Endothelial cell of umbilical vein (primary cell): ENCODE results near the gene GGT7. TPM values are rescaled to one million over a fixed set of nuclear protein-coding genes. Genes with fewer than 3 reads are reported as not detected.

Experiments
- BruUV-seq: library from RNA; stranded (reverse); fragments of 400-500 nt; replicated peaks from 2 replicates; lab custom pipeline; 2021; lab: Mats Ljungman, UMichigan
- CTCF ChIA-PET: fragments of 300-600, 350-600 bp; sonication (Branson Sonifier 250); formaldehyde crosslinking; loops from one replicate; lab custom pipeline; 2021; ENCODE audit warnings: antibody characterized with exemption, inconsistent platforms; lab: Charles Lee
- POLR2A ChIA-PET: fragments of 300-600, 350-600 bp; sonication (Branson Sonifier 250); formaldehyde crosslinking; loops from one replicate; lab custom pipeline; 2021; ENCODE audit warnings: antibody characterized with exemption, inconsistent platforms; lab: Charles Lee
- DNase-seq: peaks from one replicate; pipeline ENCODE4 v3.0.0-alpha.2; 2011; ENCODE audit warnings: low read depth, low spot score
- FAIRE-seq: peaks from 2 replicates; lab custom pipeline; 2011; peaks lifted over from hg19 to GRCh38; lab: Jason Lieb, UNC
- H2AFZ ChIP-seq: 2 replicates; pipeline ENCODE4 v1.6.0; 2012; ENCODE audit warnings: low read depth, low read length, control low read depth, inconsistent platforms
- H3K27ac ChIP-seq: 2 replicates; pipeline ENCODE4 v1.5.1; 2011; ENCODE audit warnings: low read depth, mild to moderate bottlenecking, control low read depth, low read length, moderate library complexity; ENCODE audit not compliant: insufficient read depth
- H3K27me3 ChIP-seq, 2 experiments: 2 replicates each; pipeline versions ENCODE4 v1.6.0 to v1.6.1; 2011; ENCODE audit warnings: low read length in 2 of 2, mixed read lengths in 1 of 2; ENCODE audit not compliant: control insufficient read depth in 2 of 2, insufficient read depth in 2 of 2
- H3K36me3 ChIP-seq, 2 experiments: 2 replicates in 1 of 2; 3 replicates in 1 of 2; pipeline ENCODE4 v1.5.1; 2011; ENCODE audit warnings: low read length in 2 of 2, mild to moderate bottlenecking in 1 of 2, moderate library complexity in 1 of 2; ENCODE audit not compliant: control insufficient read depth in 2 of 2, insufficient read depth in 2 of 2; ENCODE audit errors: extremely low read depth in 1 of 2
- H3K4me1 ChIP-seq: 3 replicates; pipeline ENCODE4 v1.5.1; 2011; ENCODE audit warnings: mild to moderate bottlenecking, low read length; ENCODE audit not compliant: control insufficient read depth, insufficient read depth; ENCODE audit errors: extremely low read depth
- H3K4me2 ChIP-seq: 2 replicates; pipeline ENCODE4 v1.6.1; 2011; ENCODE audit warnings: low read length, control low read depth, mixed read lengths; ENCODE audit not compliant: insufficient read depth
- H3K4me3 ChIP-seq, 3 experiments: fragments of 200-600 bp in 1 of 3; sonication (generic), shearing (Covaris generic) in 1 of 3; replicated peaks in 1 of 3; 2 replicates each; pipeline ENCODE4 v1.5.1; 2011 to 2016; ENCODE audit warnings: control low read depth in 3 of 3, low read length in 3 of 3, mild to moderate bottlenecking in 2 of 3, inconsistent platforms in 1 of 3, low read depth in 1 of 3, moderate library complexity in 1 of 3; ENCODE audit not compliant: insufficient read depth in 1 of 3
- H3K79me2 ChIP-seq: 2 replicates; pipeline ENCODE4 v1.6.0; 2012; ENCODE audit warnings: low read length, inconsistent platforms; ENCODE audit not compliant: control insufficient read depth, insufficient read depth
- H3K9ac ChIP-seq: replicated peaks from 2 replicates; pipeline ENCODE3; 2011; ENCODE audit warnings: low read length, control low read depth; ENCODE audit not compliant: insufficient read depth; ENCODE audit errors: extremely low read depth
- H3K9me1 ChIP-seq: replicated peaks from 3 replicates; pipeline ENCODE4 v1.6.0; 2011; ENCODE audit warnings: mild to moderate bottlenecking, low read length; ENCODE audit not compliant: control insufficient read depth, insufficient read depth; ENCODE audit errors: extremely low read depth
- H3K9me3 ChIP-seq: replicated peaks from 2 replicates; pipeline ENCODE4 v1.5.1; 2012; ENCODE audit warnings: low read length, inconsistent platforms; ENCODE audit not compliant: control insufficient read depth, insufficient read depth
- H4K20me1 ChIP-seq: replicated peaks from 2 replicates; pipeline ENCODE3; 2011; ENCODE audit warnings: mild to moderate bottlenecking, low read length; ENCODE audit not compliant: control insufficient read depth, insufficient read depth; ENCODE audit errors: extremely low read depth
- GATA2 ChIP-seq: IDR thresholded peaks from 2 replicates; pipeline ENCODE4 v1.7.0; 2011; ENCODE audit warnings: low read depth, mild to moderate bottlenecking, moderate library complexity, mixed read lengths, low read length; ENCODE audit not compliant: insufficient read length, insufficient read depth
- JUN ChIP-seq: IDR thresholded peaks from 2 replicates; pipeline ENCODE4 v1.6.1; 2011; ENCODE audit warnings: borderline replicate concordance, low read depth; ENCODE audit not compliant: insufficient read length, insufficient read depth
- MYC ChIP-seq: IDR thresholded peaks from one replicate; pipeline ENCODE4 v1.6.1; 2011; ENCODE audit warnings: mild to moderate bottlenecking, low read depth, low read length
- POLR2A ChIP-seq: IDR thresholded peaks from 2 replicates; pipeline ENCODE4 v1.6.1; 2012; ENCODE audit warnings: low read depth, mild to moderate bottlenecking, control low read depth, low read length
- POLR2AphosphoS5 ChIP-seq: IDR thresholded peaks from 2 replicates; pipeline ENCODE4 v1.6.1; 2012; ENCODE audit warnings: low read depth, mild to moderate bottlenecking, control low read depth, low read length, moderate library complexity; ENCODE audit not compliant: insufficient read depth
- dilution Hi-C: fragments of 300-500 bp; cut with MboI; formaldehyde crosslinking; loops from one replicate; pipeline ENCODE4 v1.15.0; 2019; ENCODE audit warnings: low sequenced_read_pairs; ENCODE audit not compliant: extremely low pct_ligation_motif_present
- intact Hi-C: fragments of 100-400 bp; cut with micrococcal nuclease; formaldehyde crosslinking; loops from one replicate; pipeline ENCODE4 v1.10.0; 2022
- polyA plus RNA-seq, 4 experiments: library from polyadenylated mRNA; depleted of rRNA in 3 of 4; stranded (reverse) in 3 of 4; unstranded in 1 of 4; fragments of >200 nt; gene quantifications; 2 replicates each; pipeline versions ENCODE4 v1.2.1 to v1.2.3, GENCODE V29; 2011 to 2012; ENCODE audit warnings: missing spikeins in 1 of 4
- total RNA-seq: library from RNA; stranded (reverse); gene quantifications from 2 replicates; pipeline ENCODE4 v1.2.3, GENCODE V29; 2021

GGT7 gene
- total and polyA plus RNA-seq, 2 donors (not counting 3 experiments of a cell fraction or from before 2014, with no cell fraction given), result 4.1 to 5.0 TPM

- Histone ChIP-seq H3K36me3 (no peaks in the 10 kb centered on the region), H3K9me1 (no peaks in the 10 kb centered on the region), H2AFZ (peak overlapping the region; percentile 69), H3K9me3 (no peaks in the 10 kb centered on the region), H3K27ac (peak overlapping the region; percentile 62), H3K27me3 (peaks cover 0 to 3% of the 10 kb centered on the region in 2 experiments), H3K79me2 (peaks cover 44% of the 10 kb centered on the region), H3K4me1 (peaks cover 12% of the 10 kb centered on the region), H4K20me1 (no peaks in the 10 kb centered on the region), H3K4me3 (peak overlapping the region; percentile 66 to 81 (median 75)), H3K4me2 (peak overlapping the region; percentile 88), H3K9ac (peak overlapping the region; percentile 90)
- TF ChIP-seq JUN (no peak), POLR2AphosphoS5 (peak; percentile 6)
- POLR2A ChIA-PET, result interaction anchor here (0.6 kb wide), 1 partner anchor 29 kb away, joined by 4 read pairs; no protein-coding TSS in a partner anchor
- intact Hi-C loops (loop anchor here (1.0 kb wide), 1 partner anchor 51 kb away; the partner anchor contains the start of gene ACSS2), dilution Hi-C loops (loop anchor here (25.0 kb wide), 1 partner anchor 437 kb away; no protein-coding TSS in a partner anchor)
- CTCF ChIA-PET, result interaction anchor here (0.8 to 1.8 kb wide), 2 partner anchors 49 to 55 kb away, joined by 3 to 6 read pairs; no protein-coding TSS in a partner anchor
- FAIRE-seq, result no peak
- DNase-seq, result peak; percentile 58
- no TSS peak for BruUV-seq
Observed at GRCh38 chr20:34824806-34825529, 47.7 kb downstream of the GGT7 start.

DNA sequence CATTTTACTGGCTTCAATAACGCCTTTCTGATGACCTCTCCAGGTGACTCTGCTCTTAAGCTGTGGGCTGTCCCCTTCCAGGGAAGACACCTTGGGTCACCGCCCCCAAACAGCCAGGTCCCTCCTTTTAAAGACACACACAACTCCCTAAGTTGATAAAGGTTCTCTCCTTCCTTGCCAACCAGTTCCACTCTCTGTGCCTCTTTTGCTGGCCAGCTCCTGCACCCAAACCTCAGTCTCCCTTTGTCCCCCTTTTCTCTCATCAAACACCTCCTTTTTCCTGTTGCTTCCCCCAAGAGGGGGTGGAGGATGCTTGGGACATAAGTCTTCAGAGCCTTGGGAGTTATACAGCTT lies 48.2 kb downstream of the GGT7 start:
- intact Hi-C loops, result no loop called here
- peak overlapping the region; percentile 6 for H3K27ac ChIP-seq
- H2AFZ ChIP-seq, result peak overlapping the region; percentile 69
- no peaks in the 10 kb centered on the region for H3K9me3 ChIP-seq
- peaks cover 2% of the 10 kb centered on the region for H4K20me1 ChIP-seq
- FAIRE-seq (peak; percentile 67), DNase-seq (peak; percentile 57)
- CTCF ChIA-PET, result interaction anchor here (0.8 to 1.8 kb wide), 2 partner anchors 50 to 55 kb away, joined by 3 to 6 read pairs; no protein-coding TSS in a partner anchor
- no peaks in the 10 kb centered on the region for H3K9me1 ChIP-seq
- POLR2A ChIA-PET, result no interaction called here
- peaks cover 0 to 2% of the 10 kb centered on the region in 2 experiments for H3K27me3 ChIP-seq
- peak overlapping the region; percentile 90 for H3K9ac ChIP-seq
- no peaks in the 10 kb centered on the region for H3K36me3 ChIP-seq
- peak overlapping the region; percentile 66 to 81 (median 75) for H3K4me3 ChIP-seq
- peaks cover 12% of the 10 kb centered on the region for H3K4me1 ChIP-seq
- TF ChIP-seq JUN (no peak), GATA2 (no peak), POLR2A (no peak), MYC (no peak)
- H3K79me2 ChIP-seq, result peaks cover 49% of the 10 kb centered on the region
- dilution Hi-C loops, result no loop called here
- BruUV-seq, result no TSS peak
- H3K4me2 ChIP-seq, result peak overlapping the region; percentile 88
